GM19395 (cell line): Measurements from ENCODE around the gene SORBS1.

Experiments
- ATAC-seq: cut with Tn5 transposase; IDR thresholded peaks from one replicate; pipeline ENCODE4 v1.9.1; 2021; ENCODE audit warnings: mild to moderate bottlenecking, moderate library complexity; ENCODE audit not compliant: unreplicated experiment

The SORBS1 gene

DNA sequence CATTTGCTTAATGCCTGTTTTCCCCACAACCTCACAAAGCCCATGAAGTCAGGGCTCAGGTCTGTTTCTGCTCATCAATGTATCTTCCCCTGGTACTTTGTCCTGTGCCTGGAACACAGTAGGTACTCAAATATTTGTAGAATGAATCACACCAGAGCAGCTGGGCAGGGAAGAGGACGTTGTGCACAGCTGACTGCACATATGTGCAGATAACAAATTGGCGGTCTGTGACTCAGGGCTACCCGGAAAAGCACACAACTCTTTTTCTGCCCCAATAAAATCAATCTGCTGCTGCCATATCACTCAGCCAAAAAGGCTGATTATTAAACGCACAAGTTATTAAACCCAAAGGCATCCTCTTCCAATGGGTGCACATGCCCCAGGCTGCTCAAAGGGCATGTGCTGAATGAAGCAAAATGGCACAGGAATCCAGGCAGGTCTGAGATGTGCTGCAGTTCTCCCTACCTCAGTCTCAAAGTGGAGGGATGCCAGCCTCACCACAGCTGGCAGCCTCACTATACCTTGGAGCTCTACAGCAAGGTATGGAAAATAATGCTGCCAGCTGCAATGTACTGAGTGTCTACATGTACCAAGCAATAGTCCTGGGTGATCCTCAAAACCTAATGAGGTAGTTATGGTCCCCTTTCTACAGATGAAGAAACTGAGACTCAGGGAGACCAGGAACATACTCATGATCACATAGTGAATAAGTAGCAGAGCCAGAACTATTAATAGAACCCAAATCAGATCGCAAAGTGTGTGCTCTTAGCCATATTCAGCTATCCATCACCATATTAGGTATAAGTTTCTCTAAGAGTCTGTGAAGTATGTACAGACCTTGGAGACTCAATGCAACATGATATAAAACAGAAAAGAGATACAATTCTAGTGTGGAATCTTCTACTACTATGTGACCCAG lies 43.4 kb downstream of the SORBS1 start:
- ATAC-seq: no peak

DNA sequence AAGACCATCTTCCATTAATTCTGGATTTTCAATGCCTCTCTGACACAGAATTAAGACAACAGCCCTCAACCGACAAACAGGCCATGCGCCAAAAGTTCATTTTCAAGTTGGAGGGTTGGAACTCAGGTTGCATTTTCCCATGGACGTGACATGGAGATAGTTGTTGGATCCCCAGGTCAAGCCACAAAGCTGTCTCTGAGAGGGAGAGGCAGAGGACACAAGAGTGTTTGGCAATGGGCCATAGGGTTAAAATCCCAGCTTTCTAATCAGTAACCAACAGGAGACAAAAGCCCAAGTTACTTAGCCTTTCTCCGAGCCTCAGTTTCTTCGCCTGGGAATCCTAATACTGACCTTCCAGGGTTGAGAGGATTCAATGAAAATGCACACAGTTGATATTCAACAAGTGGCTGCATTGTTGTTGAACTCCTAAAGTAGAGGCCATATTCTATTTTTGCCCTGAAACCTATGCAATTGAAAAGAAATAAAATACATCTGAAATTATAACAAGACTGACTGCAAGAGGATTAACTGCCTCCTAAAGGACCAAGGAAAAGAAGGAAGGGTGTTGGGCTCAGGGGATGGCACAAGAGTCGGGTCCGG lies 44.3 kb downstream of the SORBS1 start:
- no peak for ATAC-seq

DNA sequence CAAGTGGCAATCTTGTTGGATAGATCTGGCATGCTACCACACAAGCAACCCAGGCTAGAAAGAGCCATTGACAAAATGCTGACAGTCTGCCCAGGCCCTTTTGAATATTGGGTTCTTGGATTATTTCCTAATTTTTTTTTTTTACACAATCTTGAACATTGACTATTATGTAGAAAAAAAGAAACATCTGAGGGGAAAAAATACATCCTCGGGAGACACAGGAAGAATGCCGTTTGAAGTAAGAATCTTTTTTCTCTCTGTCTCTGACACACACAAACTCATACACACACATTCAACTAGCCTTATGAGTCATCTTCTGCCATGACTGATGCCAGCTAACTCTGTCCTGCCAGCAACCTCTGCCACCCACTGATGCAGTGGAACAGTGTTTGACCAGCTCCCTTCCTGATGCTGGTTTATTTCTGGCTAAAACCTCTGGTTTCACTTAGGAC lies 47.2 kb downstream of the SORBS1 start:
- no peak for ATAC-seq

DNA sequence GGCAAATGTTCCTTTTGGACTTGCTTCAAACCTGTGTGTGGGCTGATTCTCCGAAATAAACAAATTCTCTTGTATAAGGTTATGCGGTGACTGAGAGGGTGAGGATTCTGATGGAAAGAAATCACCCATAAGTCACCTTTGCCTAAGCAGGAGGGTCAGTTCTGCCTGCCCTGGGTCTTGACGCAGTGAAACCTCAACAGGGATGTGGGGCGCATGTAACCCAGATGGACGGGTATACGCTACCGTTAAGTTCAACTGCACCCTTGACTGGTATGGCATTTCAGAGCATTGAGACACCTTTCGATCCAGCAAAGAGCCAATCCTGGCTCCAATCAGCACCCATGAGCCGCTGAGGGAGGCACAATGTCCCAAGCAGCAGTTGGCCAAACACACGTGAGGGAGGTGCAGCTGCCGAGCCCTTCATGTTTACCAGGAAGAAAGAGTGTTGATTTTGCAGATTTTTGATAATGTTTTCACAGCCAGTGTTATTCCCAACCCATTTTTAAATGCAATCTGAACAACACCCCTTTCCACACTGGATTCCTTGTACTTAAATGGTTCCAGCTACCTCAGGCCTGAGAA lies 48.1 kb downstream of the SORBS1 start:
- ATAC-seq: no peak

DNA sequence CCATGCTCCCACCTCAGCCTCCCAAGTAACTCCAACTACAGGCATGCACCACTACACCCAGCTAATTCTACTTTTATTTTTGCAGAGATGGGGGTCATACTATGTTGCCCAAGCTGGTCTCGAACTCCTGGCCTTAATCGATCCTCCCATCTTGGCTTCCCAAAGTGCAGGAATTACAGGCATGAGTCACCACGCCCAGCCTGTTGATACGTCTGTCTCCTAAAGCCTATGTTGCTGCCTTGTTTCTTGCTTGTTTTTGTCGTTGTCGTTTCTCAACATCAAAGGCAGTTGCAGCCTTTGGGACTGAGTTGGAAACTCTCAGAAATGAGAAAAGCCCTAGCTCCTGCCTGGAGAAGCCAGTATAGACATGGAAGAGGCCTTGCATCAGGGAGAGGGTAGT lies 49.9 kb downstream of the SORBS1 start:
- ATAC-seq: no peak

DNA sequence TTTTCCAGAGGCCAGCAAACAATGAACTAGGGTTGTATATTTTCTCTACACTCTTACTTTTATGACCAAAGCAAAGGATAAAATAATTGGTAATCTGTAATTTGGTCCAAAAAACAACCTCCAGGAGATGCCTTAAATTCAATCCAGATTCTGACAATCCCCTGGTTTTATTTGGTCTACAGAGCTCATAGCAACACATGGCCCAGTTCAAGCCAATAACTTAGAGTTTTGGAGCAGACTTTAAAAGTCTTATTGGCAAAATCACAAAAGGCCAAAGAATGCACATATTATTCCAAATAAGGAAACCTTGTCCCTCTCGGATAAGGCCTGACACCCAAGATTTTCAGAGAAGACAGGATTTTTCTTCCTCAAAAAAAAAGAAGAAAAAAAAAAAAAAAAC lies 51.9 kb downstream of the SORBS1 start:
- ATAC-seq: no peak

DNA sequence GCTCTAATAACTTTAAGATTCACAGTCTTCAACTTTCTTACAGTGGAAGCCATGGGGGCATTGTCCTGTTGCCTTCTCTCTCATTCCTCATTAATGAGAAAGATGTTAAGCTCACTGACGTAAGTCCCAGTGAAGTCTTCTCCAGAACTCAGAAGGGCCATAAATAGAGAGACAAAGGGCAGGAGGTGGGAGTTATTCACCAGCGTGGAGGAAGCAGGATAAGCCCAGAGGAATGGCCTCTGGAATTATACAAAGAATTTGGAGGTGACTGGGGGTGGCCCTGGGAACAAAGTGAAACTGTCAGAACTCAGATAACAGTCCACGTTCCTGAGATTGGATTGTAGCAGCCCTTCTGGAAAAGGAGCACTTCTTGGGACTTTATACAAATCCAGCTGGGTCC lies 52.4 kb downstream of the SORBS1 start:
- no peak for ATAC-seq

DNA sequence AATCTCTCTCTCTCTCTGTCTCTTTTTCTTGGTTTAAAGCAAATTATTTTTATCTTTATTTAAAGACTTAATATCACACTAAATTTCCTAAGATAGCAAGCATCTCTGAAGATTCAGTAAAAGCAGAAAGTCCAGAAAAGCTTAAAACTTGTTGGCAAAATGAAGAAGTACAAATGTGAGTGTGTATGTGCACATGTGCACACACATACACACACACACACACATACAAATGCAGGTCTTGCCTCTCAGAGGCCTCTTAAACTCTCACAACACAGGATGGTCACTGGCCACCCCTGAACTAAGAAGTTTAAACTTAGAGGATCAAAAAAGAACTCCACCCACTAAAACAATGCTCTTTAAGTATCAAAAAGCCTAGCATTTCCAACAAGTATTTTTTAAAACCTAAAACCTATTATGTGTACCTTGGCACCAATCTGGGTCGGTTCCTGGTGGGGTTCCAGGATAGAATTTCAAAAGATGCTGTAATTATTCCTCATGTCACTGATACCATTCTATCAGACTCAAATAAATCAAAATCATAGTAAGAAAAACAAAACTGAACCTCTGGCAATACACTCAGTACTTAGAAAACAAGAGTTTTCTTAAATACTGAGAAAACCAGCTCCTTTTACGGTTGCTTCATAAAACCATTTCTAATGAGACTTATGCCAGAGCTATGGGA lies 55.0 kb downstream of the SORBS1 start:
- ATAC-seq: no peak

DNA sequence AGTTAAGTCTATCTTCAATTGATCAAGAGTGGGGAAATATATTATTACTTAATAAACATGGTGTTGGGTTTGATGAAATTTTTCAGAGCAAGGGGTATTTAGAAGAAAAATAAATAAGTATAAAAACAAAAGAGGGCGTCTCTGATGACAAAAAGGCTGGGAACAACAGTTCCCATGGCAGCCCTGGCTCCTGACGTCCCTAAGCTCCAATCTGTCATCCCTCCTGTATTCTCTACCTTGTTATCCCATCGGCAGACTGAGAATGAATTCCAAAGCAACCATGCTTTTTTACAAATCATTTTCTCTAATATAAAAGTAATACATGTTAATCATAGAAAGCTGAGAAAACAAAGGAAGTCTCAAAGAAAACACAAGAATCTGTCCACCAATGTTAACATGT lies 55.5 kb downstream of the SORBS1 start:
- ATAC-seq: no peak

DNA sequence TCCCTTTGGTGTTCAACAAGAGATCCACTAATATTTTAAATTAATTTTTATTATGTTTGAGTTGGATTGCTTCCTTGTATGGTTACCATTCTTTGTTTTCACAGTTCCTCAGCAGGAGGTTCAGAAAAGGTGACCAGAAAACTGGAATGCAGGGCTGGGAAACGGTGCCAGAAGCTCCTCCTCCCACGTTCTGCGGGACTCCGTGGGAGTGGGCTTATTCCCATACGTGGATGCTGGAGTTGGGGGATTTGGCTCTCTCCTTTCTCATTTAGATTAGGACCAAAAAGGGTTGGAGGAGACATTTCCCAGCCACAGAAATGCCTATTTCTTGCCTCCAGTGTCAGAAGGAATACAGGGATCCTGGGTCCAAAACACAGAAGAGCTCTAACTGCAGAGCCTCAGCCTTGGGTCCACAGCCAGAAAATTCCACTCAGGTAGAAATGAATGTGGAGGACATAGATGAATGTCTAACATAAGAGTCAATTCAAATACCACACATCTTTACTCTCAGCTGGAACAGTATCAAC lies 56.0 kb downstream of the SORBS1 start:
- no peak for ATAC-seq

DNA sequence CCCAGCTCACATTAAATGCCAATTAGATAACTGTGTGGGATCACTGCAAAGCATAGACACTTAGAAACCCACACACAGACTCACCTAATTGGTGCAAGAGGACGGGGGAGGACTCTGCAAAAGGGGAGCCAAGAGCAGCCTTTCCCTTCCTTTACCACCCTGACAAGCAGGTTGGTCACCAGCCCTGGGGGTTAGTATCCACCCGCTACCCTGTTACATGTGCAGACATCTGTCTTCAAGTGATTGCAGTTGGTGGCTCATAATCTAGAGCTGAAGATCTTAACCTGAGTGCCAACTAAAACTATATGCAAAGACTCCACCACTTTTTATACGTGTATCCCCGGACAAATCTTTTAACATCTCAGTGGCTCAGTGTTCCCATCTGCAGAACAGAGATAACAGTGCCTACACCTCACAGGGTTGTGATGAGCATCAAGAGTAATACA lies 56.9 kb downstream of the SORBS1 start:
- ATAC-seq: no peak

DNA sequence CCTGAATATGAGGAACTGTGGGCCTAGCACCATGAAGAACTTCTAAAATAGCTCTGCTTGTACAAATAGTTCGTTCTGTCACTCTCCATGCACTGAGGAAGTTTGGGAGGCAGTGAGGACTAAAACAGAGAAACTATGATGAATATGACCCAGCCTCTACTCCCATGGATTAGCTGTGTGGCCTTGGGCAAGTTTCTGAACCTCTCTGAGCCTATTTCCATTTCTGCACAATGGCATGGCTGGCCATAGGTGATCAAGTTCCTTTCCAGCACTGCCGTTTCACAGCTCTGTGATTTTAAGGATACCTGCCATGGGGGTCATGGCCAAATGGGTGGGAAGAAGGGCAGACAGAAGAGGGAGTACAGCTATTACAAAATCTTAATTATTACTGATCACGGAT lies 57.6 kb downstream of the SORBS1 start:
- no peak for ATAC-seq

DNA sequence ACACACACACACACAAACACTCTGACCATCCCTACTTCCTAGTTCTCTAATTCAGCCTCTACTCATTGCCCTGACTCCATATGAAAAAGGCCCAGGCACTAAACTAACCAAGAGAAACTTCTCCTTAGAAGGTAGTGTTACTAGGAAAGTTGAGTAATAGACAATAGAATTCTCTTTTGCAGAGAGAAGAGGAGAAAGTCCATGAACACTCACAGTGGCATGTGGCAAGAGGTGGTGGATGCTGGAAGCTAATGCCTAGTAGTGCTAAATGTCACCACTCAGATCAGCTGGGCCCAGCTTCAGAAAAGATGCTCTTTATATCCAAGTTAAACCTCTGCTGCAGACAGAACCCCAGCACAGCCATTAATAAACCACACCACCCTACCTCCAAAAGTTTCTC lies 58.2 kb downstream of the SORBS1 start:
- ATAC-seq: no peak

DNA sequence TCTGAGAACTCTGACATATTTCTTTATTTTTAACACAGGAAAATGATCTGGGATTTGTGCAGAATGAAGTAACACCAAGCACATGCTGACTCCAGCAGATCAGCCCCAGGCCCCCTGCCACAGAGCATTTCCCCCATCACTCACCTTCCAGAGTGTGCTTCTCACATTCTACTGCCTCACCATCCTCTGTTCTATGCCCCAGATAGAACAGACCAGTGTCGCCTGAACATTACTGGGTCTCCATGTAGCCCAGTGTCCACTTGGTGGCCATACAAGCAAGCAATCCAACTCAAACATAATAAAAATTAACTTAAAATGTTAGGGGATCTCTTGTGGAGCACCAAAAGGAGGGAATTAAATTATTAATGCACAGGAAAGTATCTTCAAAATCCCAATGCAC lies 58.8 kb downstream of the SORBS1 start:
- no peak for ATAC-seq

DNA sequence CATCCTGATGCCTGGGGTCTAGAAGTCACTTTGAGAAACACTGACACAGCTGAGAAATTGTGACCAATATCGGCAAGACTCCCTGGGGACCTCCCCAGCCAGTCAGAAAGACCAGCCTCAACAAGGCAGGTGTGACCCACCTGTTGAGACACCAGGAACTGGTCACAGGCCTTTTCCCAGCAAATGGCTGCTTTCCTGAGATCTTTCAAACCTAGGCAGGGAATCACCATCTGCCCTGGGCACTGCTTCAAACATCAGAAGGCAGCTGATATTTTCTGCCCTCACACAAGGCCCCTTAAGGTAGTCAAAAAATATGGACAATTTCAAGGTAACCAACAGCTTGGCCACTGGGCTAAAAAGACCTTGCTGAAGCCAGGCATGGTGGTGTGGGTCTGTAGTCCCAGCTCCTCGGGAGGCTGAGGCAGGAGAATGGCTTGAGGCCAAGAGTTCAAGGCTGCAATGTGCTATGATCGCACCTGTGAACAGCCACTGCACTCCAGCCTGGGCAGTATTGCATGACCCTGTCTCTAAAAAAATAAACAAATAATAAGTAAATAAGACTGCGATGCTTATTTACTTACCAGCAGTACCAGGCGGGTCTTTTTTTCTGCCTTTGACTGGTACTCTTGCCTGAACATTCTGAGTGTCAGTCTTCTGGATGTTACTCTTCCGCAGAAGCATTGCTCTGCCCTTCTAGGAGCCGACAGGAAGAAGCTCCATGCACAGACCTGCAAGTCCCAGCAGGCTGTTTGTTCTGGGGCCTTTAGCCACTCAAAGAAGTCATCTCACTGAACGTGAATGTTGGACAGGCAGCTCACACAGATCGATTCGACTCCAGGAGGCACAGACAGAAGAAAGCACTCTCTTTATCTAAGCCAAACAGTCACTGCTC lies 59.7 kb downstream of the SORBS1 start:
- ATAC-seq: no peak

DNA sequence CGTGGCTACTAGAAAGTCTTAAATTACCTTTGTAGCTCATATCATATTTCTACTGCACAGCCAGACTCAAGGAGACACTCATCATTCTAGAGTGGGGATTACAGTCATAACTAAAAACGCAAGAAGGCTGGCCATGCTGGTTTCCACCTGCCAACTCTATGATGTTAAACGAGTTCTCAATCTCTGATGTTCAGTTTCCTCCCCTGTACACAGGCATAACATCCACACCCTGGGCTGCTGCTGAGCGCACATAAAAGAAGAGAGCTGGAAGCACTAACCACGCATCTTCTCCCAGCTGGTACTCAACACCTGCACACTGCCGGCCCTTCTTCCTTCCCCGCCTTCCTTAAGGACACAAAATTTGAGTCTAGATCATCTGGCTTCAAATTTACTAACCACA lies 60.5 kb downstream of the SORBS1 start:
- ATAC-seq: no peak

DNA sequence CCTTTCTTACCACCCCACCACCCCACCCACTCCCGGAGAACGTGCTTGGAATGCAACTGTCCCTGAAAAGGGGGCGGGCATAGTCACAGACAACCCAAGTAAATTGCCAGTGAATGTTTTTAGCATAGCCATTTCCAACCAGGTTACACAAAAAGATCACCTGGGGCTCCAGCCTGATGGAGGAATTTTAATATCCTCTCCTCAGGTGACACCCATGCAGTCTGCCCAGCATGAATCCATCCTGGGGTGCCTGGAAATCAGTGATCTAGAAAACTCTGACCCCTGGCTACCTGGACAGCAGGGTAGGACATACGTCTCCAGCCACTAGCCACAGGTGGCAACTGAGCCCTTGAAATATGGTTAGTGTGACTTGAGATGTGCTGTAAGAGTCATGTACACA lies 61.1 kb downstream of the SORBS1 start:
- no peak for ATAC-seq

DNA sequence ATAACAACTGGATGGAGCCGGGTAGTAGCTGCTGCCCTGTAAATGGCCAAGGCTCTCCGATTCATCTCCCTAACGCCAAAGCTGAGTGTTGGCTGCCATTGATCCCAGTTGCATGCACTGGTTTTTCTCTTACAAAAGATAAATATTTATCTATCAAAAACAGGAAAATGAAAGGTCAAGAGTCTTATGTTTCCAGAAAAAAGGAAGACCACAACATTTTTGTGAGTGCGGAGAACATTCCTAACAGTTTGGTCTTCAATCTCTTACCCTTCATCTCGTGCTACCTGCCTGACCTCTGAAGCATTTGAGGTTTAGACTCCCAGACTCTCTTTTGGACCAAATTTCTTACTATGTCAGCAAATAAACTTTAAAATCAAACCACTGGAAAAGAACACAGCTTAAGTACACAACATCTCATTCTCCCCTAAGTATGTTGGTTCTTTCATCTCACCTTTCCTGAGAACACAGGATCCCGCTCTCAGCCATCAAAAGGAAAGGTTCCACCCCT lies 61.6 kb downstream of the SORBS1 start:
- no peak for ATAC-seq

DNA sequence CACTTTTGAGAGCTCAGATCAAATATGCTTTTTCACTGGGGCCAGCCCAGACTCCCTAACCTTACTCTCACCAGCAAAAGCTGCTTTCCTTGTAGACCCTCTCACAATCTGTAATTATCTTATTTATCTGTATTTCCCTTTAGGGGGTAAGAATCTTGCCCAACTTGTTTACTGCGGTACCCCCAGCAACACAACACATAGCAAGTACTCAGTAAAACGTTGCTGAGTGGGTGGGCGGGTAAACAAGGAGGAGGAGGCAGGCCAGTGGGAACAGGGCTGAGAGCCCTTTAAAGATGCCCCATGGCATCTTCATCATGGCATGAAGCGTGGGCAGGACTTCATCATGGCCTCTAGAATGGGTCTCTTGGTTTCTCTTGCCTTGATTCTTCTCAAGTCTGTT lies 64.2 kb downstream of the SORBS1 start:
- ATAC-seq: no peak
